DND-41 (cell line): ENCODE measurements around the gene EDN2.

ENCODE experiments used
- CTCF ChIP-seq: IDR thresholded peaks from 2 replicates; pipeline ENCODE4 v1.5.1; 2012; ENCODE audit warnings: borderline replicate concordance, low read length, moderate library complexity, mild to moderate bottlenecking; ENCODE audit not compliant: poor library complexity, severe bottlenecking; ENCODE audit errors: extremely low read depth
- EZH2 ChIP-seq: IDR thresholded peaks from 3 replicates; pipeline ENCODE4 v1.6.1; 2012; ENCODE audit warnings: borderline replicate concordance, low read depth, mild to moderate bottlenecking, moderate library complexity, low read length, inconsistent platforms; ENCODE audit not compliant: severe bottlenecking

- no peak for TF ChIP-seq CTCF
- TF ChIP-seq EZH2 = no peak
Observed at GRCh38 chr1:41497056-41497440, 12.6 kb upstream of the EDN2 start.
